OCI-LY3 (cell line): Measurements from ENCODE around the gene MYDGF.

ENCODE experiments used
- CTCF ChIP-seq: fragments of 200-600, 300-600 bp; sonication (generic); IDR thresholded peaks from 2 replicates; pipeline ENCODE4 v1.5.1; 2014; ENCODE audit warnings: antibody characterized with exemption, low read length, low read depth
- EZH2phosphoT487 ChIP-seq: fragments of 200-600 bp; shearing (Covaris generic); IDR thresholded peaks from 2 replicates; pipeline ENCODE4 v1.6.1; 2018; ENCODE audit warnings: antibody characterized with exemption, mixed run types, low read depth

GRCh38 chr19:4702764-4703163 is 32.6 kb upstream of the MYDGF start:
- no peak for TF ChIP-seq CTCF
- TF ChIP-seq EZH2phosphoT487: no peak
